HG03103 (cell line): ENCODE measurements around the gene GSDME.
"Not testable (repeated sequence)": the region's sequence is repeated elsewhere in the genome, so short reads cannot be mapped to it uniquely, and the experiment has no call there.

Experiments
- ATAC-seq: cut with Tn5 transposase; IDR thresholded peaks from one replicate; pipeline ENCODE4 v1.9.1; 2021; ENCODE audit warnings: low read depth; ENCODE audit not compliant: unreplicated experiment

The GSDME gene

DNA sequence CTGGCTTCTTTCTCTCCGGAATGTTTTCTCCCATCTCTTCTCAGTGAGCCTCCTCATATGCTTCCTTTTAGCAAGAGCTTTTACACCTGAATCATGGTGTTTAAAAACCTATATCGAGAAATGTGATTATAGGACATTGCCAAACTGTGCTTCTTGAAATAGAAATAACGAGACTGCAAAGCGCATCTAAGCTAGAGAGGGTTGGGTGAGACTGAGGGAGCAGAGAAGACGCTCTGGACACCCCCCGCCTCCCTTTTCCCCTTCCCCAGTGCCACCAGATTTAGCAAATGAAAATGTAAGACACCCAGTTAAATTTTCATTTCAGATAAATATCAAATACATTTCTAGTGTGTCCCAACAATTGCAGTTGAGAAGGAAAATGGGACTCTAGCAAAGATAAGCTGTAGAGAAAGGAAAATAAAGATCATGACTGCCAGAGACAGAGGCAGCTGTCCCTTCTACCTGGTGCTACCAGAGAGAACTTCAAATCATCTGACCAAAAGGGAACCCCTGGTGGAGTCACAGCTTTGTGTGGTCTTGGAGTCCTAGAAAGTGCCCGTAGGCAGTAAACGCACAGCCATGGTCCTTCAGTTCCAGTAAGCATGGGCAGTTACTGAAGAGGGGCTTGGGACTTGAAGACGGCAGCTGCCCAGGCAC is 14.6 kb downstream of the GSDME start:
- ATAC-seq: no peak

DNA sequence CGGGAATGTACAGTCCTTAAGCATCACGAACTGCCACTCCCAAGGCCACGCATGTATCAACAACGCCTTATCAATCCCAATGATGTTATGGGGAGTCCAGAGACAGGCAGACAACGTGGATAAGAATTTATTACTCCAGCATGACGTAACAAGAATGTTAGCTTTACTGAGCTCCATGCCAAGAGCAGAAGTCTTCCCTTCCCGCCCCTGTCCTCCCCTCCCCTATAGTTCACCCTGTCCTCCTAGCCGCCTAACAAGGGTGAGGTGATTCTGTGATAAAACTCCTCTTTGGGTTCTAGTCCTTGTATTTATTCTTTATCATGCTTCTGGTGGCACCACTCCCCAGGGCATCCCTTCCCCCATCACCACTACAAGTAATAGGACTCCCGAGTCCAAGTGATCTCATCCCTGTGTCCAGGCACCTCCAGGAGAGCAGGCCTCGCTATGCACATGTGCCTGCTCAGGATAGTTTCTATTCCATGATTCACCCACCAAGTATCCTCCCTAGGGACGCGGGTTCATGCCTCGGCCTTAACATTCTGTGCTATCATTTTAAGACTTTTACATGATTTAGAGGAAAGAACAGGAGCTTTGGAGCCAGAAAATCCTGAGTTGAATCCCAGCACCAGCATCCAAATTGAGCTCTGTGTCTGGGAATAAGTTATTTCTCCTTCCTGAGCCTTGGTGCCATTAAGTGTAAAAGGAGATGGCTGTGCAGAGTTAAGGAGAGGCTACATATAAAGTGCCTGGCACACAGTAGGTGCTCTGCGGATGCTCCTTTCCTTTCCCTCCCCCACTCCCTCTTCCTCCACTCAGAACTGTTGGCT is 15.4 kb downstream of the GSDME start:
- ATAC-seq: no peak

- no peak for ATAC-seq
Measured at GRCh38 chr7:24740871-24741270, 16.4 kb downstream of the GSDME start.

- ATAC-seq: no peak
Measured at GRCh38 chr7:24739306-24739705, 18.0 kb downstream of the GSDME start.

GRCh38 chr7:24738577-24738976 is 18.7 kb downstream of the GSDME start:
- ATAC-seq: no peak

GRCh38 chr7:24737281-24737680 is 20.0 kb downstream of the GSDME start:
- no peak for ATAC-seq

DNA sequence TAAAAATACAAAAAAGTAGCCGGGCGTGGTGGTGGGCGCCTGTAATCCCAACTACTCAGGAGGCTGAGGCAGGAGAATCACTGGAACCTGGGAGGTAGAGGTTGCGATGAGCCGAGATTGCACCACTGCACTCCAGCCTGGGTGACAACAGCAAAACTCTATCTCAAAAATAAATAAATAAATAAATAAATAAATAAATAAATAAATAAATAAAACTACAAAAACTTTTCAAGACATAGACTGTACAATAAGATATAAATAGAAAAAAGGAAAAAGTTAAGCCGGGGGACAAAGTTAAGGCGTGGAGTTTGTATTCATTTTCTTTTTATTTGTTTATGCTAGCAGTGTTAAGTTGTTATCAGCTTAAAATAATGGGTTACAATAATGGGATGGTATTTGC is 21.7 kb downstream of the GSDME start:
- not testable (repeated sequence) for ATAC-seq

DNA sequence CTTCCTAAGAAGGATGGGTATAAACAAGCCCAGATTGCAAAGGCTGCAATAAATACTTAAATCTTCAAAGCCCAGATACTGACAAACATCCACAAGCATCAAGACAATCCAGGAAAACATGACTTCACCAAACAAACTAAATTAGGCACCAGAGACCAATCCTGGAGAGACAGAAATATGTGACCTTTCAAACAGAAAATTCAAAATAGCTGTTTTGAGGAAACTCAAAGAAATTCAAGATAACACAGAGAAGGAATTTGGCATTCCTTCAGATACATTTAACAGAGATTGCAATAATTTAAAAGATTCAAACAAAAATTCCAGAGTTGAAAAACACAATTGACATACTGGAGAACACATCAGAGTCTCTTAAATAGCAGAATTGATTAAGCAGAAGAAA is 23.0 kb downstream of the GSDME start:
- no peak for ATAC-seq

- ATAC-seq: no peak
Measured at GRCh38 chr7:24733414-24734060, 23.7 kb downstream of the GSDME start.

GRCh38 chr7:24732646-24733413 is 24.4 kb downstream of the GSDME start:
- ATAC-seq: no peak

- no peak for ATAC-seq
Measured at GRCh38 chr7:24731313-24731712, 26.0 kb downstream of the GSDME start.

GRCh38 chr7:24730018-24730369 is 27.3 kb downstream of the GSDME start:
- no peak for ATAC-seq

GRCh38 chr7:24729365-24730017 is 27.8 kb downstream of the GSDME start:
- no peak for ATAC-seq

DNA sequence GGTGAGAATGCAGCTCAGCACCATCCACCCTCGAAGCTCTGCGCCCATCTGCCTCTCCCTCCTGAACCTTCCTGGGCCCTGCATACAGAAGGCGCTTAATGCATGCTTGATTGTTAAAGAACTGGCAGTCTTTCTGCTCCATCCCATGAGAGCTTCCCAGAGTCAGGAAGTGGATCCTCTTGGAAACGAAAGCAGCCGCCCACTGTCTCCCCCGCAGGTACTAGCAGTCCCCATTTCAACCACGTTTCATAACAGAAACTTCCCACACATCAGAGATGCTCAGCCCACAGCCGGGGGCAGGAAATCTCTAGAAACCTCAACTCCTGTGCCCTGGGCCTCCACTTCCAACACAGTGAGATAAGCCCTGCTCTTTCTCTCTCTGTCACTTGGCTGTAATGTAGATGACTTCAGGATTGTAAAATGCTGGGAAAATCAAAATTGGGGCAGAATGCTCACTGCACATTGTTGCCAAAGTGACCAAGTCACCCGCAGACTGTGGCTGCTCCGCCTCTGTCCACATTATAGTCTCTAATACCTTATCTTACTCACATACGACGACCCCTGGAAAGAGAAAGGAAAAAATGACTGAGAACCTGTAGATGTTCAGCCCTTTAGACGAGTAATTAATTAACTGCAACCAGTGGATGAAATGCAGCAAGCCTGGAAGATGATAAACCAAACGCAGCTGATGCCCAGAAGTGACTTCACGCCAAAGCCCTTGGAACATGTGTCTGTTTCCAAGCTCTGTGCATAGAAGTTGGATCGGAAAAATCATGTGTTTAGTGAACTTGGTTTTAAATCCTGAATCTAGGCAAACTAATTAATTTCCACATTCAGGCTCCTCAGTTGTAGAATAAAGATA is 28.5 kb downstream of the GSDME start:
- no peak for ATAC-seq

GRCh38 chr7:24728121-24728500 is 29.2 kb downstream of the GSDME start:
- ATAC-seq: no peak

GRCh38 chr7:24727154-24728120 is 29.8 kb downstream of the GSDME start:
- peak; percentile 46 for ATAC-seq

GRCh38 chr7:24725554-24726241 is 31.6 kb downstream of the GSDME start:
- ATAC-seq: no peak
